ENCODE data around the gene NUFIP2.
"Not testable (repeated sequence)": the region's sequence is repeated elsewhere in the genome, so short reads cannot be mapped to it uniquely, and the experiment has no call there.

NUFIP2 gene

GRCh38 chr17:29235904-29236303, 58.0 kb downstream of the NUFIP2 start:
- Histone ChIP-seq H3K27ac (no peak overlapping the region), H3K36me3 (replicated peaks) (no peaks in the 10 kb centered on the region), H3K27me3 (replicated peaks) (no peaks in the 10 kb centered on the region), H3K4me3 (ENCODE audit: low read depth, low read length) (no peak overlapping the region)
- no peak for TF ChIP-seq CTCF (IDR thresholded peaks at IDR 0.05; ENCODE audit: low read depth, low read length, missing control alignments)
- in situ Hi-C loops (cut with HindIII; ENCODE audit: low pct_ligation_motif_present, low sequenced_read_pairs): no loop called here
- no peak for DNase-seq

- H3K4me3 ChIP-seq (ENCODE audit: low read depth, low read length); H3K36me3 ChIP-seq (replicated peaks); H3K27ac ChIP-seq; in situ Hi-C loops (cut with HindIII; ENCODE audit: low pct_ligation_motif_present, low sequenced_read_pairs); DNase-seq; H3K27me3 ChIP-seq (replicated peaks): not testable (repeated sequence)
Observed at GRCh38 chr17:29234972-29235371, 59.0 kb downstream of the NUFIP2 start.

- in situ Hi-C loops (cut with HindIII; ENCODE audit: low pct_ligation_motif_present, low sequenced_read_pairs): no loop called here
- Histone ChIP-seq H3K4me3 (ENCODE audit: low read depth, low read length) (no peak overlapping the region), H3K36me3 (replicated peaks) (no peaks in the 10 kb centered on the region), H3K27me3 (replicated peaks) (no peaks in the 10 kb centered on the region), H3K27ac (no peak overlapping the region)
- no peak for TF ChIP-seq CTCF (IDR thresholded peaks at IDR 0.05; ENCODE audit: low read depth, low read length, missing control alignments)
- DNase-seq: no peak
Observed at GRCh38 chr17:29233301-29233700, 60.6 kb downstream of the NUFIP2 start.

GRCh38 chr17:29225396-29225795, 68.6 kb downstream of the NUFIP2 start:
- DNase-seq: no peak
- Histone ChIP-seq H3K27me3 (replicated peaks) (no peaks in the 10 kb centered on the region), H3K36me3 (replicated peaks) (no peaks in the 10 kb centered on the region), H3K4me3 (ENCODE audit: low read depth, low read length) (no peak overlapping the region), H3K27ac (no peak overlapping the region)
- no peak for TF ChIP-seq CTCF (IDR thresholded peaks at IDR 0.05; ENCODE audit: low read depth, low read length, missing control alignments)
- in situ Hi-C loops (cut with HindIII; ENCODE audit: low pct_ligation_motif_present, low sequenced_read_pairs): no loop called here

GRCh38 chr17:29221338-29221737, 72.6 kb downstream of the NUFIP2 start:
- H3K36me3 ChIP-seq (replicated peaks); DNase-seq; H3K4me3 ChIP-seq (ENCODE audit: low read depth, low read length); in situ Hi-C loops (cut with HindIII; ENCODE audit: low pct_ligation_motif_present, low sequenced_read_pairs); H3K27me3 ChIP-seq (replicated peaks); H3K27ac ChIP-seq: not testable (repeated sequence)

GRCh38 chr17:29219378-29220047, 74.4 kb downstream of the NUFIP2 start:
- no peak overlapping the region for H3K27ac ChIP-seq
- H3K36me3 ChIP-seq (replicated peaks): no peaks in the 10 kb centered on the region
- H3K4me3 ChIP-seq (ENCODE audit: low read depth, low read length): no peak overlapping the region
- peak; percentile 80 for DNase-seq
- TF ChIP-seq CTCF (IDR thresholded peaks at IDR 0.05; ENCODE audit: low read depth, low read length, missing control alignments): peak; percentile 95
- in situ Hi-C loops (cut with HindIII; ENCODE audit: low pct_ligation_motif_present, low sequenced_read_pairs): no loop called here
- H3K27me3 ChIP-seq (replicated peaks): no peaks in the 10 kb centered on the region

GRCh38 chr17:29216856-29217255, 77.1 kb downstream of the NUFIP2 start:
- no peak overlapping the region for H3K4me3 ChIP-seq (ENCODE audit: low read depth, low read length)
- H3K27me3 ChIP-seq (replicated peaks): no peaks in the 10 kb centered on the region
- no peaks in the 10 kb centered on the region for H3K36me3 ChIP-seq (replicated peaks)
- DNase-seq: no peak
- no peak for TF ChIP-seq CTCF (IDR thresholded peaks at IDR 0.05; ENCODE audit: low read depth, low read length, missing control alignments)
- no peak overlapping the region for H3K27ac ChIP-seq
- in situ Hi-C loops (cut with HindIII; ENCODE audit: low pct_ligation_motif_present, low sequenced_read_pairs): no loop called here

Measured in brain microvascular endothelial cell (primary cell).